NCI-H2081 treated with DMSO at 0.1 percent for 48 hours (cell line): Measurements from ENCODE around the gene JARID2.

Source experiments
- DNase-seq: peaks from one replicate; lab custom pipeline; 2025; lab: John Stamatoyannopoulos, UW

The JARID2 gene

DNA sequence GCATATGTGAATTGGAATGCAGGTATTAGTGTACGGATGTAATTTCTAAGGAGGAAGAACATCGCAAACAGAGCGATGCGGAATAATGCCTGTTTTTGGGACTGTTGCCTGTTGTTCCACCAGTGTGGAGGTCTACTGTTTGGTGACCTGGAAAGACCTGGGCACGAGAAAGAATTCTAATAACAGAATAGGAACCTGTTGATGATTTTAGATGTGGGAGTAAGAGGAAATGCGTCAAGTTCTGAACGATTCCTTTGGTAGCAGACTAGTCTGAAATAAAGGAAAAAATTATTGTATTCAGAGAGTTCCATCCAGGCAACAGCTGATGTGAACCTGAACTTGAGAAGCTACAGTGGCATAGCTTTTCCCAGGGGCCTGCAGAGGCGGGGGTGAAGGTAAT lies 224.9 kb downstream of the JARID2 start:
- DNase-seq = no peak

DNA sequence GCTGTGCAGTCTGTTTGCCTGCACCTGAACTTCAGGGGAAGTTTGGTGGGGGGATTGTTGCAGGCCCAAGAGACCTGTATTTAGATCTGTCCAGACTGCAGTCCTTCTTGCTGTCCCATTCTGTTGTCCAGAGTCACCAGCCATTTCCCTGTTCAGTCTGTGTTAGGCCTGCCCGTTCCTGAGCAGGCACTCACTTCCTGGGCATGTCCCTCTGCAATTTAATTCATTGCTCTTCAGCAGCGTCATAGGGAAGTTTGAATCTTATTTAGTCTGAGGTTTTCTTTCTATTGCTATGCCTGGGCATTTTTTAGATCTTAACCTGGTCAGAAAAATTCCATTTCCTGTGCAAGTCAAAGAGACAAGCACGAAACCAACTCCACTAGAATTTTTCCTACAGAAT lies 226.8 kb downstream of the JARID2 start:
- DNase-seq = no peak

DNA sequence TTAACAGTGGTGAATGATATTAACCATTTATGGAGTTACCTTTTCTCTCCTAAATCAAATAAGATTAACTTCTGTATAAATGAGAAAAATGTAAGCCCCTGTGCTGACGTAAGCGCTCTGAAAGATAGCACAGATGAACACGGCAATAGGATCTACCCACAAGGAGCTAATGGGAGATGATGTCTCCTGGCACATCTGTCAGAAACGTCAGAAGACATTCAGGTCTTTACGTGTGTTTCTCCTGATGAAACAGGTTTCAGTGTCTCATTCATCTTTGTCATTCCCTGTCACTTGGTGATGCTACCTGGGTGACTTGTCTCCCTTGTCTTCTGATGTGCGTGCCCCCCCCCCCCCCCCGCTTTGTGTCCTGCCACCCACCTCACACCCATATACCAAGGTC lies 227.3 kb downstream of the JARID2 start:
- DNase-seq = no peak

DNA sequence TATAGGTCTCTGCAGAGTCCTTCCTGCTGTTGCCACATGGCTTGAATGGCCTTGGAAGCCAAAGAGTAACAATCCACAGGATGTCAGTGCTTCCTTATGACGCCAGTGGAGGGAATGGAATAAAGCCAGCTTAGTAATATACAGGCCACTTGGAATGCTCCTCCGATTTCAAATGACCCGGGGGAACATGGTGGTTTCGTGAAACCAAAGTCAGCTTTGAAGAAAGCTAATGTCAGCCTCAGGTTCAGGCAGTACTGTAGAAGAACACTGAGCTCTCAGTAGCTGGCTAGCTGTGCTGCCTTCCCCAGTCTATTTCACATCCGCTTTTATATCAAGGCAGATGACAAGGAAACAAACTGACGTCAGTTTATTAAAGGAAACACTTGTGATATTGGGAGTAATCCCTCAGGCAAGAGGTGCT lies 227.9 kb downstream of the JARID2 start:
- no peak for DNase-seq

DNA sequence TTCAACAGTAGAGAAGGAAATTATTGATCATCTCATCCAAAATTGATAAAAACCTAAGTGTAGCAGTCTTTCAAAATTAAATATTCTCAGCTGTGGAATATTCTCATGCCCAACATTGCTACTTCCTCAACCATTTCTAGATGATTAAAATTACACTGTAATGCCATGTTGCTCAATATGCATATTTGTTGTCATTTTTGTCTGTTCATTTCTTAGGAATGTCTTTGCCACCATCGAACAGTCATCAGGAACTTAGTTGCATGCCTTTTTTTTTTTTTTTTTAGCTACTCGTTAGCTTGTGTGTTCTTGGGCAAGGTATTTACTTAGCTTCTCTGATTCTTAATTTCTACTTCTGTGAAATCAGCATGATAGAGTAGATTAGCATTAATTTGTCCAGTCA lies 228.3 kb downstream of the JARID2 start:
- no peak for DNase-seq

DNA sequence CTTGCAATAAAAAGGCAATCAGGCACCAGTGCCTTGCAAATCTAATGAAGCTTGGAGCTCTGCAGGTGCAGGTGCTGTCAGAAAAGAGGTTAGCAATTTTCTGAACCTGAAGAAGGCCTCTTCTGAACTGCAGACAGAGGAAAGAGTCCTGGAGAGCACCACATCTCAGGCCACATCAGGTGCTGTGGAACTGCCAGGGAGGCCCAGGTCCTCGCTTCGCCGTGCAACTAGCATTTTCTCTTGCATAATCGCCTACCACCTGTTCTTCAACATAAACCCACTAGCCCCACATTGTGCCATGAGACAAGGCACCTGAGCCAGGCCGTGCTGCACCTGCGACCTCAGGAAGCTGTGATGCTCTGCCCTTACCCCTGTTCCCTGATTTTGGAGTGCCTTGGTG lies 229.4 kb downstream of the JARID2 start:
- no peak for DNase-seq

DNA sequence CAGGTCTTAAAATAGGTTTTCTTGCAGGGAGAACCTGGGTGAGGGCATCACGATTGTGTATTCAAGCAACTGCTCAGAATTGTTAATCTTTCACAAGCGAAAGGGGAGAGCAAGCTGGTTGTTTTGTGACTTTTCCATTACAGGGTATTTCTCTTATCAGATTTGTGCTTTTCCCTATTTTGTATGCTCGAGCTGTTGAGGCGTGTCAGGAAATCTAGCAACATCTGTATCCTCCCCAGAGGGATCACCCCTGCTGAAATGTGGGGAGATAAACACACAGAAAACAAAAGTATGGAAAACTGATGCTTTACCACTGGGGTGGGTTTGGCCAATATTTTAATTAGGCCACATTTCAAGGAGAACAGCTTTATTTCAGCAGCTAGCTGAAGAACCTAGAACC lies 230.0 kb downstream of the JARID2 start:
- no peak for DNase-seq

DNA sequence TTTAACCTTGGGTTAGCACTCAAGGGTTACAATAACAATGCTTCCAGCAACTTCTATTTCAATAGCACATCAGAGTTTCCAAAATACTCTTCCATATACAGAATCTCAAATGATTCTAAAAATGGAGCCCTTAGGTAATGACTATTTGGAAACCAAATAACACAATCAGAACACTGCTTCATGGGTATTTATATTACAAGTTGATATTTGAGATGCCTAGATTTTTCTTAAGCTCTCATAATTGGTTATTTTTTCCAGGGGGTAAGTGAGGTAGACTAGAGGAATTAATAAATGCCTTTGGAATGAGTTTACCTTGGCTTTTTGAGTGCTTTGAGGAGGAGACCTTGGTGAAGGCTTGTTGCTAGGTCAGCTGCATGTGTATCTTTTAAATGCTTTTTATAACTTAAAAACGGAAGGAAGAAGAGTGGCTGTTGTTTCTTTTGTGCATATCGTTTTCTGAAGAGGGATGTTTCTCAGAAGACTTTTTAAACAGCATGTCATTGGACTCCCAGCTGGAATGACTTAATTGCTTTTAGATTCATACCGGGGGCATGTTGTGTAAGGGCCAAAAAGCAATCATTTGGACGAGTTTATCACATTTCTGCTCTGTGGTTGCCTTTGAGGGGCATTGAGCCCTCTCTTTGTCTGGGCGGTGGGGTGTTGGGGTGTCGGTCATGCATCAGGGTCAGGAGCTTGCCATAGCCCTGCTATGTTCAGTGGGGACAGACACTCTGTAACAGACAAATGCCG lies 230.9 kb downstream of the JARID2 start:
- DNase-seq = no peak

DNA sequence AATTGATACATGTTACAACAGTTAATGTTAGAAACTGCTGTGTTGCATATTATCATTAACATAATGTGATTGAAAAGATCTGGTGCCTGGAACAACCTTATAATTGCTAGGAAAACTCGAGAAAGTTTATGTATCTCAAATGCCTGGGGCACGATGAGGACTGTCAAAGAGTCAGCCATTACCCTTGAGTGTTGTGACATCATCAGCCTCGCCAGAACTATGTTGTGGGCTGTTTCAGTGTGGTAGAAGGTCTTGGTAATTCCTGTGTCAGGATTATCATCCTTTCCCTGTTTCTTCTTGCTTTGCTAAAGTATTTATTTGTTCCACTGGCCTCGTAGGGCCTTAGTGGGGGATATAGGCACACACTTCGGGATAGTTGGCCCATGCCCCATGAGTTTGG lies 231.9 kb downstream of the JARID2 start:
- no peak for DNase-seq

DNA sequence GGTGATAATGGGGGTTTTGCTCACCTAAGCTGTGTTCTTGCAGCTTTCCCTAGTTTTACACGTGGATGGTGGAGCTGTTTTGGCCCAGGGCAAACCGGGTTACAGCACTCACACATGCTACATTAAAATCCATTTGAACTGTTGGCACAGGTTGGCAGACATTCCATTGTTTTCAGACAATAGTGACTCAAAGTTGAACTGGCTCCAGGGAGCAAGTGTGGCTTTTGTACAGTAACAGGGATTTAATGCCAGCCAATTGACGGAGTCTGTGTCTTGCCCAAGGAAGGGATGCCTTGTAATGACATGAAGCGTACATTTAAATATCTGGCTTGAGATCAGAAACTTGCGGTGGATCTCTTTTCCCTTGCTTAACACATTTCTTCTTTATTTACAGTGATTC lies 233.9 kb downstream of the JARID2 start:
- no peak for DNase-seq

DNA sequence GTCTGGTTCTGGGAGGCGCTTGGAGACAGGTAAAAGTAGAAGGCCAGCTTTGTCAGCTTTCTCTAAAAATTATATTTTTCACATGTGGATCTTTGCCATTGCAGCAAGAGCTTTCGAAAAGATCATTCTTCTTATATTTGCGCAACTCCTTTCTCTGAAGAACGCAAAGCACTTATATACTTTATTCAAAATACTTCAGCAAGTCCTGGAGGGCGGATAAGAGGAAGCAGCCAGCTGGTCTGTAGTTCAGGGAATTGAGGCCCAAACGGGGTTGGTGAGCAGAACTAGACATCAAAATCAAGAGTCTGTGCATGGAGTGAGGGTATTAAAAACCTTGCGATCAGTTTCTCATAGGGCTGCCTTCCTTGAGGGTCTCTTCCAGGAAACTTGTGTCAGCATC lies 234.7 kb downstream of the JARID2 start:
- no peak for DNase-seq

DNA sequence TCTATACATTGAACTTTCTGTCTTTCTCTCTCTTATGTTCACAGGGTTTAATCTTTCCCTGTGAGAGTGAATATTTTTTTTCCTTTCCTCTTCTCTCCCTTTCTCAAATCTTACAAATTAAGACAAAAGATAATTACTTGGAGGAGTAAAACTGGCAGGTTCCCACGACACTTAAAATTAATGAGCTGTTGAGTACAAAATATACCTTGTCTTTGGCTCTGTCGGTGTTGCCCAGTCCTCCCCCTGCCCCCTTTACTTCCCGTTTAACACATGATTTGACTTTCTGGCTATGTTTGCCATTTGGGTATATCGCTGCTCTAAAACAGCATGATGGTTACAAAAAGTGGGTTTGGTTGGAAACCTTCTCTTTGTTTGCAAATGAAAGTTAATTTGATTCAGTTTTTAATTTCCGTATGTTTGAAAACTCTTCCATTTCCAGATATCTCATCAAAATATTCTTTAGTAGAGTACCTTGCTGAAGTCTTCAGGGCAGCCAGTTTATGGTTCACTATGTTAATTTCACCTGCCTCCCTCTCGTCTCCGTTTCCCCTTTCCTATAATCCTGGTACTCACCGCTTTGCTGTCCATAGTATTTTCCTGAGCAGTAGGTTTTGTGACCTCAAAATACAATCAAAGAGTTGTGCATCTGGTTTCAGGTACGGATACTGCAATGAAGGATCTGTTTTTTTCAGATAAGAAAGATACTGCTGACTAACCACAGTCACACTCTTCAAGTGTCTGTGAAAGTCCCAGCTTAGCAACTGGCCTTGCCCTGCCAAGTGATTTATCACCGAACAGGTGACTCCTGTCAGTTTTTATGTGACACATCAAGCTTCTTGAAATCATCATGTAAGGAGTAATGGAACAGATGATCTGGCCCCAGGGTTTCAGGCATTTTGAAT lies 235.8 kb downstream of the JARID2 start:
- DNase-seq = no peak

DNA sequence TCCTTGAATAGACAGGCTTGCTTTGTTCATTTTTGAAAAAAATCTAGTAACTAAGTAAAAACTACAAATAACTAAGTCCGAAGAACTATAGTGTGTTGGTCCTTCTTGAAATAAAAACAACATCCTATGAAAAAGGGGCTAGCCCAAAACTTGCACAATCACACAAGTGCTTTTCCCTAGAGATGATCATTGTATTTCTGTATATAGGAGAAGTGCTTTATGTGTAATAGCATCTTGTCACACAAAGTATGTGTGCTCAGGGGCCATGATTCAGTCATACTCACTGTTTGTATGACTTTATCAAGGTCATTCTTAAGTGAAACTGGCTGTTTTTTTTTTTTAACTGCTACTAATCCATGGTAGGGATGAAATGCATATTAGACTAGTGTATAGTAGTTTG lies 237.2 kb downstream of the JARID2 start:
- no peak for DNase-seq

DNA sequence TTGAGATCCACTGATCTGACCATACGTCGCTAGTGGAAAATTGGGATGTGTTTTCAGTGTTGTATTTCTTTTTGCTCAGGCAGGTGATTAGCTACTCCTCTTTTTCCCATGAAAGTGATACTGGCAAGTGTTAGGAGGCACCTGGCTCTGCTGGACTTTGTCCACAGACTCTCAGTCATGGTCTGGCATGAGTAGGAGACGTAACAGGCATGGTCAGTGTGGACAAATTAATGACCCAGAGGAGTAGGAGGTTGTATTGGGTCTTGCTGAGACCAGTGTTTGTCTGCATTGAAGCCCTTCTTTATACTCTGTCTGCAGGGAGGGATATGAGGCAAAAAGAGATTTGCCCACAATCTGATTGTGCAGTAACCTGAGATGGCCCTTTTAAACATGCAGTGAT lies 238.3 kb downstream of the JARID2 start:
- DNase-seq = no peak

DNA sequence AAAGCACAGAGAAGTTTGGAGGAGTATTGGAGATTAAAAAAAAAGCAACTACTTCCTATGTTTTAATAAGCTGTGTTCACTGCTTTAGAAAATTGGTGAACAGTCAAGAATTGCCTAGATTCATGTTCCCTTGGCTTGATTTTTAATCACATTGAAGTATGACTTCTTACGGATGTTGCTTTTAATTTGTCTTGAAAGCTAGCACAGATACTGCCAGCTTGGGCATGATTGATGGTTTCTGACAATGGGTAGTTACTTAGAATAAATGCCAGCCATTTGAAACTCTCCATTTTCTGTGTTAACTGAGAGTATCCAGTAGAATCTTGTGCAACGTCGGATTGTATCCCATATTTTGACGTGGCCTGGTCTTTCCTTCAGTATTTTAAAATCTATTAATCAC lies 239.0 kb downstream of the JARID2 start:
- no peak for DNase-seq

DNA sequence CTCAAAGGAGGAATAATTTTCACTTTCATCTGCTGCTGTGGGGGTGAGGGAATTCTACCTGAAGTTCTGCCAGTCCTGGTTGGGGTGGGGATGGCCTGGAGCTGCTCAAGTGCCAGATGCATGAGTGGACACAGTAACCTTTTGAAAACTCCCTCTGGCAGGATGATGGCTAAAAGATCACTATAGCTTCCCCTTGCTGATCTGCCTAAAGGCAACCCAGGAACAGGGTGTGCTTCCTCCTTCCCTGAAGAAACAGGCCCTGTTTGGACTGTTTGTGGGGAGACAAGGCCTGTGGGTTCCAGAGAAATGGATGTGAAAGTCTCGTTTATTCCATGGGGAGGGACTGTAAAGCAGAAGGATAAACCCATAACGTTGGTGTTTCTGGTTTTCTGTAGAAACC lies 240.1 kb downstream of the JARID2 start:
- no peak for DNase-seq

DNA sequence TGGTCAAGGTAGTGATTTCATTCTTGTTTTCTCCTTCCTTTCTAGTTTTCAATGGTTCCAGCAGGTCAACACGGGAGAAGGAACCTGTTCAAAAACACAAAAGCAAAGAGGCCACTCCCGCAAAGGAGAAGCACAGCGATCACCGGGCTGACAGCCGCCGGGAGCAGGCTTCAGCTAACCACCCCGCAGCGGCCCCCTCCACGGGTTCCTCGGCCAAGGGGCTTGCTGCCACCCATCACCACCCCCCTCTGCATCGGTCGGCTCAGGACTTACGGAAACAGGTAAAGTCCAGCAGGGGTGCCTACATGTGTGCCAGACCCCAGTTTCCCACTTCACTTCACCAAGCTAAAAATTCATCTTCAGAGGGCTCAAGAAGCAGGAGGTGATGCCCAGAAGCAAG lies 241.4 kb downstream of the JARID2 start:
- DNase-seq = no peak

DNA sequence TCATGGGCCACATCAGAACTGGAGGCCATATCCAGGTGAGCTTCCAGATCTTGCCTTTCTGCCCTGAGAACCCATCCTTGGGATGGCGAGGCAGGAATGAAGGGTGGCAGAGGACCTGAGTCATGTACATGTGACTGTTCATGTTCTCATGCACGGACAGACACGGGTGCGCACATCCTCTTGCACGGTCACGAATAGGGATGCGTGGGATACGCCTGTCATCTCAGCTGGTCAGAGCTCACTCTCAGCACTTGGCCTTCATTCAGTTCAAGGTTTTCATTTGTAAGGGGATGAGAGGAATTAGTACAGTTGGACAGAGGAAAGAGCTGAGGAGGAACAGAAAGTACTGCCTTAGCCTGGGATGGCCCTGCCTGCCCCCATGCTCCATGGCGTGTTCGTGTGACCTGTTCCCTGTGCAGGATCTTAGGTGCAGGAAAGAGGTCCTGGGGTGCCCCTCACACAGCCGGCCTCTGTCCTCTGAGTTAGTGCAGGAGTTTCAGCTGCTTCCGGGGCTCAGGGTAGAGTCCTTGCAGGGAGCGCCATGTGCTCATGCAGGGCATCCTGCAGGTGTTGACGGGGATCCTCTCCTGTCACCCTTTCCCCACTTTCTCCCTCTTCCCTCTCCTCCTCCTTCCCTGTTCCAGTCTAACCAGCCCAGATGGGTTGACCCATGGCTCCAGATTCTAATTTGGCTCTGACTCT lies 243.5 kb downstream of the JARID2 start:
- DNase-seq = no peak

DNA sequence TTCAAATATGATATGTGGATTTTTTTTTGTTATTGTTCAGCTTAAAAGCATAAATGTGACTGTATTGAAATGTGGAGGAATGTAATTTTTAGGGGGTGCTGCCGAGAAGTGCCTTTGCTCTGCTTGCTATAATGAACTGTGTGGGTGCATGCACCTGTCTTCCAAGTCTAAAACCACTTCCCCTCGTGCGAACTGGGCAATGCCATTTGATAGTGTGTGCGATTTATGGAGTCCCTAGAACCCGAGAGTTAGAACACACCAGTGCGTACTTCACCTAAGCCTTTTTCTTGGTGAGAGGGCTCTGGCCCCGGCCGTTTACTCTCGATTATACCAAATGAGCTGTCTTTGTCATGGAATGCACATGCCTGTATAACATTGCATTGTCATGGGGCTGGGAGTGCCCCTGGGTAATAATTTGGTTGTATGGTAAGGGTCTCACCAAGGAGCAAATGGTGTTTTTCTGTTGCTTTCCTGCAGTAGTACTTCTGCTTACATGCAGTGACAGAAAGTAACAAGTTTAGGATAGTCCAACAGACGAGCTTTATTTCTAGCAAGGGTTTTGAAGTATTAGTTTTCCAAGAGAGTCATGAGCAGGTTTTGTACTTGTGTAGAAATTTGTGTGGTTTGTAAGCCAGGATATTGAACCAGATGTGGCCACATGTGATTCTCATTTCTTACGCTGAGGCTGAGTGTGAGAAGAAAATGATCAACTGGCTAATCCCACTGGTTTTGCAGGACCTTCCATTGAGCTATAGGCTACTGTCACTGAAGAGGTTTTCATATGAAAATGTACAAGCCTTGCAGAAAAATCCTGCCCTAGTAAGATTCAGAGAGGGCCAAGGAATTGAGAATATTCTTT lies 244.6 kb downstream of the JARID2 start:
- DNase-seq = no peak

DNA sequence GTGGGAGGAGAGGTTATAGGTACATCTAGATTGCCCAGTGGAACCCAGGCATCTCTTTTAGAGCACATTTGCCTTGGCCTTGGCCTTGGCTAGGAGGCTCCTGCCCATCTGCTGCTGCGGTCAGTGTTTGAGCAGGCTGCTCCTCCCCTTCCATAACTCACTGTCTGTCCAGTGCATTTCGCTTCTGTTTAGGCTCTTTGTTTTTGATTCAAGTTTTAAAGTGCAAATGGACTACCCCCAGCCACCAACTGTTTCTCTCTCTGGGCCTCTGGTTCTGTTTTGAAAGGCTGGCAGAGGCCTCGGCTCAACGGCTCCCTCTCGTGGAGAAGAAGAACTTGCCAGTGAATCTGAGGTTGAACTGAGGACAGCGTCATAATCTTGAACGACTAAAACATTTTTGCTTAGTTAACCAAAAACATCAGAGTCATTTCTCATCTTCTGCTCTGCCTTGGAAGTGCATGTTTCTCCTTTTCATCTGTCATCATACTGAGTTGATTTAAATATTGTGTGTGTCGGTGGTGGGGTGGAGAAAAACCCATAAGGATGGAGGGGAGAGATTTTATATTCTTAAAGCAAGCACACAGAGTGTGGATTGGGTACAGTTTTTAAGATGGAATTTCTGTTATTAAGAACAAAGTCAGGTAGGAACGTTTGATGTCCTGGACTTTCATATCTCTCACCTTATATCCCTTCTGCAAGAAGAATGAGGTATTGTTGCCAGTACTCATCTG lies 245.6 kb downstream of the JARID2 start:
- no peak for DNase-seq

DNA sequence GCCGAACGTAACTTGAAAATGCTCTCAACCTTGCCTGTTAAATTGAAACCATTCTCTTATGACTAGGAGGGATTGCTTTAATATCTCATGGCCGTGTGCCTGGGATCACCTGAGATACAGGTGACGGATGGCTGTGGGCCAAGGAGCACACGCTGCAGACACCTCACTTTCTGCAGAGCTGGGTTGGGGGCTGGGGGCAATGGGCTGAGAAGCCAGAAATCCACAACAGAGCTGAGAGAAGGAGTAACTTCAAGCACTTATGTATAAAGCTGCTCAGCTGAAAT lies 246.1 kb downstream of the JARID2 start:
- no peak for DNase-seq
